ENCODE results near the gene USH1C.
A peak's percentile ranks its signal among the peaks of the same experiment; 100 is the strongest.

Gene USH1C

GRCh38 chr11:17543574-17544180 is 539 bp downstream of the USH1C start:
- no peak for DNase-seq

- DNase-seq = no peak
Measured at GRCh38 chr11:17543041-17543440, 1.2 kb downstream of the USH1C start.

GRCh38 chr11:17542249-17542648 is 2.0 kb downstream of the USH1C start:
- DNase-seq = no peak

GRCh38 chr11:17541330-17541885 is 2.8 kb downstream of the USH1C start:
- no peak for DNase-seq

GRCh38 chr11:17540807-17541206 is 3.4 kb downstream of the USH1C start:
- no peak for DNase-seq

GRCh38 chr11:17538731-17539130 is 5.5 kb downstream of the USH1C start:
- no peak for DNase-seq

GRCh38 chr11:17538054-17538453 is 6.2 kb downstream of the USH1C start:
- no peak for DNase-seq

GRCh38 chr11:17537261-17537660 is 7.0 kb downstream of the USH1C start:
- no peak for DNase-seq

- no peak for DNase-seq
Measured at GRCh38 chr11:17535488-17535887, 8.7 kb downstream of the USH1C start.

GRCh38 chr11:17533778-17534415 is 10.3 kb downstream of the USH1C start:
- DNase-seq = no peak

- no peak for DNase-seq
Measured at GRCh38 chr11:17533341-17533740, 10.9 kb downstream of the USH1C start.

GRCh38 chr11:17532784-17533183 is 11.4 kb downstream of the USH1C start:
- no peak for DNase-seq

- DNase-seq = no peak
Measured at GRCh38 chr11:17531636-17532113, 12.5 kb downstream of the USH1C start.

- DNase-seq = no peak
Measured at GRCh38 chr11:17531071-17531600, 13.1 kb downstream of the USH1C start.

GRCh38 chr11:17529844-17530185 is 14.4 kb downstream of the USH1C start:
- no peak for DNase-seq

GRCh38 chr11:17528906-17529843 is 15.0 kb downstream of the USH1C start:
- DNase-seq = no peak

- DNase-seq = peak; percentile 77
Measured at GRCh38 chr11:17528181-17528691, 16.0 kb downstream of the USH1C start.

- DNase-seq = no peak
Measured at GRCh38 chr11:17527628-17527995, 16.6 kb downstream of the USH1C start.

- no peak for DNase-seq
Measured at GRCh38 chr11:17526931-17527627, 17.1 kb downstream of the USH1C start.

- no peak for DNase-seq
Measured at GRCh38 chr11:17526326-17526725, 17.9 kb downstream of the USH1C start.

GRCh38 chr11:17525570-17525969 is 18.6 kb downstream of the USH1C start:
- no peak for DNase-seq

- DNase-seq = no peak
Measured at GRCh38 chr11:17524221-17524620, 20.0 kb downstream of the USH1C start.
